C4-2B (cell line): ENCODE measurements around the gene PHACTR1.

Experiments used
- H3K27ac ChIP-seq: fragments of 450-650 bp; 2 replicates; pipeline ENCODE4 v1.5.1; 2017
- ZFX ChIP-seq: fragments of 450-650 bp; IDR thresholded peaks from 2 replicates; pipeline ENCODE4 v1.6.1; 2017
- TF ChIP-seq, protein P1 (sequence below): fragments of 450-650 bp; conservative IDR thresholded peaks from 2 replicates; pipeline ENCODE4 v1.5.1; 2017; ENCODE audit warnings: mild to moderate bottlenecking

Gene PHACTR1

DNA sequence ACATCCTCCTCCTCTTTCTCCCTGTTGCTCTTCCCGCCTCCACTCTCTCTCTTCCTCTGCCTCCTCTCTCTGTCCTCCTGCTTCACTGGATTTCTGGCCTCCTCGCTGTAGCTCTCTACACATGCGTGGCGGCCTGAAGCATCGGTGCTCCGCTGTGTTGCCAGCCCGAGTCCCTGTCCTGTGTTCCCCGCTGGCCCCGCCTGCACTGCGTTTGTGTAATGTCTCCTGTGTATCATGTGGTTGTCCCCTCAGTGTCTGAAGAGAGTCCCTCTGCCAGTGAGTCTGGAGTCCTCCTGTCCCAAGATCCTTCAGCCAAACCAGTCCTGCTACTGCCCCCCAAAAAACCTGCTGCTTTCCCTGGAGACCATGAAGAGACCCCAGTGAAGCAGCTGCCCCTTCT is 468.0 kb downstream of the PHACTR1 start:
- TF ChIP-seq, protein P1, sequence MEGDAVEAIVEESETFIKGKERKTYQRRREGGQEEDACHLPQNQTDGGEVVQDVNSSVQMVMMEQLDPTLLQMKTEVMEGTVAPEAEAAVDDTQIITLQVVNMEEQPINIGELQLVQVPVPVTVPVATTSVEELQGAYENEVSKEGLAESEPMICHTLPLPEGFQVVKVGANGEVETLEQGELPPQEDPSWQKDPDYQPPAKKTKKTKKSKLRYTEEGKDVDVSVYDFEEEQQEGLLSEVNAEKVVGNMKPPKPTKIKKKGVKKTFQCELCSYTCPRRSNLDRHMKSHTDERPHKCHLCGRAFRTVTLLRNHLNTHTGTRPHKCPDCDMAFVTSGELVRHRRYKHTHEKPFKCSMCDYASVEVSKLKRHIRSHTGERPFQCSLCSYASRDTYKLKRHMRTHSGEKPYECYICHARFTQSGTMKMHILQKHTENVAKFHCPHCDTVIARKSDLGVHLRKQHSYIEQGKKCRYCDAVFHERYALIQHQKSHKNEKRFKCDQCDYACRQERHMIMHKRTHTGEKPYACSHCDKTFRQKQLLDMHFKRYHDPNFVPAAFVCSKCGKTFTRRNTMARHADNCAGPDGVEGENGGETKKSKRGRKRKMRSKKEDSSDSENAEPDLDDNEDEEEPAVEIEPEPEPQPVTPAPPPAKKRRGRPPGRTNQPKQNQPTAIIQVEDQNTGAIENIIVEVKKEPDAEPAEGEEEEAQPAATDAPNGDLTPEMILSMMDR = no peak
- TF ChIP-seq ZFX = no peak

DNA sequence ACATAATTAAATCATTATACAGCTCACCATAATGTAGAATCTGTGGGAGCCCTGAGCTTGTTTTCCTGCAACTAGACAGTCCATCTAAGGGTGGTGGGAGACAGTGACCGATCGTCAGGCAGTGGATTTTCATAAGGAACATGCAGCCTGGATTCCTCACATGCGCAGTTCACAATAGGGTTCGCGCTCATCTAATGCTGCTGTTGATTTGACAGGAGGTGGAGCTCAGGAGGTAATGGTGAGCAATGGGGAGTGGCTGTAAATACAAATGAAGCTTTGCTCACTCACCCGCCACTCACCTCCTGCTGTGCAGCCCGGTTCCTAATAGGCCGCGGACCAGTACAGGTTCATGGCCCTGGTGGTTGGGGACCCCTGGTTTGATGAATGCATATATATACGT is 470.3 kb downstream of the PHACTR1 start:
- TF ChIP-seq ZFX = no peak
- TF ChIP-seq, protein P1 = no peak

More for the DNA sequence above, 468.0 kb downstream of the PHACTR1 start:
- H3K27ac ChIP-seq = no peak overlapping the region

DNA sequence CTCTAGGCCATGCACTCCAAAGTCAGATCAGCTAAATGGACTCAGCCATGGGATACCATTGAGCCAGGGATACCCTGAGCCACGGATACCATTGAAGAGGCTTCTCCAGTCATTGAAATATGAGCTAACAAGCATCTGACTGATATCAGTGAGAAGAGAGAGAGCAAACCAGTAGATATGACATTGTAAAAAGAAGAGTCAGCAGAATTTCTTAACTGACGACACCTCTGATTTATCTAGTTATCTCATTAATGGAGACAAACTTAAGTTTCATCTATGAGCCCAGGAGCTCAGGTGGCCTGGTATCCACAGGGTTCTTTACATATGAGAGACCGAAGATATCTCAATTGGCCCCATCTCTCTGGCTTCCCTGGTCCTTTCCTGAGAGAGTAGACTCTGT is 471.1 kb downstream of the PHACTR1 start:
- H3K27ac ChIP-seq = no peak overlapping the region
- TF ChIP-seq, protein P1 = no peak
- no peak for TF ChIP-seq ZFX

More for the DNA sequence above, 470.3 kb downstream of the PHACTR1 start:
- no peak overlapping the region for H3K27ac ChIP-seq

DNA sequence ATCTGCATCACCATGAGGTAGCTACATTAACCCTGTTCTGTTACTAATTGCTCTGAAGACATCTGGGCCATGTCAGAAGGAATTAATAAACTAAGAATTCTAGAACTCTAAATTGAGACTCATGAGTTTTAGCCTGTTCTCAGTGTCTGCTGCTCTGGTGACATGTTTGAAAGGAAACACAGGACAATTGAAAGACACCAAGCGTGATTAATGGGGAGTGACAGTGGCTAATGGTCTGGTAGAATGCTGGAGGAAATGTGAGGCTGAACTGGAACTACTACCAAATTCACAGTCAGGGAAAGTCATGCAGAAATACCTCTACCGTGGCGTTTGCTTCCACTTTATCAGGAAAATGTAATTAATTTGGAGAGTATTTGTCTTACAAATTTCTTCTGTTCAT is 471.7 kb downstream of the PHACTR1 start:
- H3K27ac ChIP-seq = no peak overlapping the region
- TF ChIP-seq ZFX = no peak
- TF ChIP-seq, protein P1 = no peak

DNA sequence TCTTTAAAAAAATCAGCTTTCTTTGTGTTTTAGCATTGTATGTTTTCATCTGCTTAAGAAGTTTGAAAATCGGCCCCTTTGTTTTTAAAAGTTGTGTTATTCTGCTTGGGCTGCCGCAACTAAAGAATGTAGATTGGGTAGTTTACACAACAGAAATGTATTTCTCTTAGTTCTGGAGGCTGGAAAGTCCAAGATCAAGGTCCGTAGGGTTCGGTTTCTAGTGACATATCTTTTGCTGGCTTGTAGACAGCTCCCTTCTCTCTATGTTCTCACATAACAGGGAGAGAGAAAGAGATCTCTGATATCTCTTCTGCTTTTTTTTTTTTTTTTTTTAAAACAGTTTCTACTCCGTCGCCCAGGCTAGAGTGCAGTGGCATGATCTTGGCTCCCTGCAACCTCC is 473.1 kb downstream of the PHACTR1 start:
- no peak for TF ChIP-seq ZFX
- TF ChIP-seq, protein P1 = no peak
- no peak overlapping the region for H3K27ac ChIP-seq

DNA sequence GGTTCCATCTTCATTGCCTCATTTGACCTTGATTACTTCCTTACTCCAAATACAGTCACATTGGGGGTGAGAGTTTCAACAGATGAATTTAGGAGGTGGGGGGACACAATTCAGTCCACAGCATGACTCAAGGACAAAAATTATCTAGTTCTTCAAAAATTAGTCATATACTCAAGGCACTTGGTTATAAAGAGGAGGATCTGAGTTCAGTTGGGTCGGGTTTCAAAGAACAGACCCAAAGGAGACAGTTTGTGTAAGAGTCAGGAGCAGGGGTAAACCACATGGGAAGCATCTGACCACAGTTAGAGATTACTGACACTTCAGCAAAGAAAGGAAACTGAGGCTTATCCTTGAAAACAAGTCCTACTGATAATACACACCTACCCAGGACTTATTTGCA is 473.8 kb downstream of the PHACTR1 start:
- no peak overlapping the region for H3K27ac ChIP-seq
- no peak for TF ChIP-seq ZFX
- TF ChIP-seq, protein P1 = no peak

DNA sequence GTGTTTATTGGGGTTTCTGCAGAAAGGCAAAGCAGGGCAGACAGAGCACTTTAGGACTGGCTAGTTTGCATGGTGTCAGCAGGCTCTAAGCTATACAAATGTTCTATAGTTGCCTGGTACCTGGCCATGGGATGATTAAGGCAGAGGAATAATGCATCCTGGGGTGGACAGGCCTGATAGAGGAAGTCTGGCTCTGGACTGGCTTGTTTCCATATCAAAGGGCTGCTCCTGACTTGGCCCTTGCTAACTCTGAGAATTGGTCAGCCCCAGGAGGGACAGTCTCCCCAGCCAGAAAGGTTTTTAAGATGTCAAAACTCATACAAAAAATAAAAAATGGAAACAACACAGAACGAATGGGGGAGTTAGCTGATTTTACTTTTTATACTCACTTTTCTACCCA is 474.9 kb downstream of the PHACTR1 start:
- no peak overlapping the region for H3K27ac ChIP-seq
- TF ChIP-seq, protein P1 = no peak
- no peak for TF ChIP-seq ZFX
